Prostate gland (tissue), 2 donors: Measurements from ENCODE around the gene AMIGO2. TPM values are rescaled to one million over a fixed set of nuclear protein-coding genes. Genes with fewer than 3 reads are reported as not detected.

Experiments
- DNase-seq: peaks from one replicate; pipeline ENCODE4 v3.0.0-alpha.2; 2019; ENCODE audit warnings: low spot score
- H3K27ac ChIP-seq, 2 donors: fragments of 200-600 bp; sonication (generic); 2 replicates each; pipeline ENCODE4 v1.5.1; 2017 to 2019
- H3K27me3 ChIP-seq: fragments of 200-600 bp; sonication (generic); replicated peaks from 2 replicates; pipeline ENCODE4 v1.5.1; 2019; ENCODE audit not compliant: insufficient read depth
- H3K36me3 ChIP-seq, 2 donors: fragments of 200-600 bp; sonication (generic); 1 replicate in 1 of 2; 2 replicates in 1 of 2; pipeline versions ENCODE4 v1.5.1 to v1.8.1; 2017 to 2019
- H3K4me1 ChIP-seq: fragments of 200-600 bp; sonication (generic); replicated peaks from 2 replicates; pipeline ENCODE4 v1.5.1; 2019
- H3K4me3 ChIP-seq, 2 donors: fragments of 200-600 bp; sonication (generic); 2 replicates each; pipeline ENCODE4 v1.5.1; 2017 to 2019
- H3K9me3 ChIP-seq: fragments of 200-600 bp; sonication (generic); 2 replicates; pipeline ENCODE4 v1.5.1; 2017
- CTCF ChIP-seq, 4 experiments: fragments of 200-600 bp in 2 of 4; fragments of 450-650 bp in 2 of 4; sonication (generic) in 2 of 4; IDR thresholded peaks; 1 replicate in 3 of 4; 2 replicates in 1 of 4; pipeline ENCODE4 v1.5.1; 2016 to 2019; ENCODE audit warnings: antibody characterized with exemption in 4 of 4, mild to moderate bottlenecking in 2 of 4, moderate library complexity in 2 of 4
- POLR2A ChIP-seq: fragments of 450-650 bp; IDR thresholded peaks from one replicate; pipeline ENCODE4 v1.6.1; 2016; ENCODE audit warnings: antibody characterized with exemption, mild to moderate bottlenecking
- POLR2AphosphoS5 ChIP-seq: sonication (generic); formaldehyde crosslinking; IDR thresholded peaks from one replicate; pipeline ENCODE4 v1.6.1; 2017; ENCODE audit warnings: antibody characterized with exemption
- WGBS: methylation state at CpG from one replicate; pipeline ENCODE4 v1.1.5; 2018; 5-methylcytosine and 5-hydroxymethylcytosine counted together
- intact Hi-C: fragments of 100-400 bp; cut with DNase I; formaldehyde crosslinking; loops from one replicate; pipeline ENCODE4 v1.14.2; 2022
- total RNA-seq, 2 donors: library from RNA; depleted of rRNA; stranded (reverse); fragments of >200 nt; gene quantifications; one replicate each; pipeline ENCODE4 v1.1.0, GENCODE V29; 2016

The AMIGO2 gene, protein sequence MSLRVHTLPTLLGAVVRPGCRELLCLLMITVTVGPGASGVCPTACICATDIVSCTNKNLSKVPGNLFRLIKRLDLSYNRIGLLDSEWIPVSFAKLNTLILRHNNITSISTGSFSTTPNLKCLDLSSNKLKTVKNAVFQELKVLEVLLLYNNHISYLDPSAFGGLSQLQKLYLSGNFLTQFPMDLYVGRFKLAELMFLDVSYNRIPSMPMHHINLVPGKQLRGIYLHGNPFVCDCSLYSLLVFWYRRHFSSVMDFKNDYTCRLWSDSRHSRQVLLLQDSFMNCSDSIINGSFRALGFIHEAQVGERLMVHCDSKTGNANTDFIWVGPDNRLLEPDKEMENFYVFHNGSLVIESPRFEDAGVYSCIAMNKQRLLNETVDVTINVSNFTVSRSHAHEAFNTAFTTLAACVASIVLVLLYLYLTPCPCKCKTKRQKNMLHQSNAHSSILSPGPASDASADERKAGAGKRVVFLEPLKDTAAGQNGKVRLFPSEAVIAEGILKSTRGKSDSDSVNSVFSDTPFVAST
- total RNA-seq: 10 to 100 TPM in 1 of 2 donors, 1 to 10 TPM in 1; 6.3 to 44.9 TPM

- peak within 1 kb of the TSS; percentile 77 to 80 for H3K27ac ChIP-seq
- no peaks in the 10 kb centered on the region for H3K36me3 ChIP-seq
- peak within 1 kb of the TSS; percentile 57 to 61 for H3K4me3 ChIP-seq
- H3K27me3 ChIP-seq: no peaks in the 10 kb centered on the region
- peak; percentile 67 for DNase-seq
- under 1% methylated on average over 28 of the region's 58 CpGs for WGBS
- intact Hi-C loops: loop anchor here (5.0 kb wide), 3 partner anchors 42 to 318 kb away; no protein-coding TSS in a partner anchor
- TF ChIP-seq CTCF (IDR thresholded peaks at IDR 0.05) (peak in 3 of 4 experiments; percentile 23 to 37 (median 28)), POLR2AphosphoS5 (no peak), POLR2A (peak; percentile 25)
- H3K9me3 ChIP-seq: no peaks in the 10 kb centered on the region
- no peaks in the 10 kb centered on the region for H3K4me1 ChIP-seq
Measured at GRCh38 chr12:47079468-47079980, at the start of gene AMIGO2, which contains the start of gene PCED1B. AMIGO2 (minus strand) TSS chr12:47079959; CDS start chr12:47079002, 957 bp downstream. PCED1B (plus strand) TSS chr12:47079621; CDS start chr12:47235064, 155,443 bp downstream.

GRCh38 chr12:47126246-47126645, 46.5 kb upstream of the AMIGO2 start:
- intact Hi-C loops: no loop called here
- Histone ChIP-seq H3K4me1 (no peaks in the 10 kb centered on the region), H3K27me3 (no peaks in the 10 kb centered on the region), H3K4me3 (no peak overlapping the region), H3K27ac (no peak overlapping the region), H3K36me3 (no peaks in the 10 kb centered on the region), H3K9me3 (no peaks in the 10 kb centered on the region)
- 95% methylated on average over 1 of the region's 1 CpG for WGBS
- TF ChIP-seq POLR2AphosphoS5 (no peak), CTCF (IDR thresholded peaks at IDR 0.05) (no peak), POLR2A (no peak)
- no peak for DNase-seq

- Histone ChIP-seq H3K36me3 (no peaks in the 10 kb centered on the region), H3K4me3 (no peak overlapping the region), H3K4me1 (no peaks in the 10 kb centered on the region), H3K27me3 (no peaks in the 10 kb centered on the region), H3K27ac (no peak overlapping the region), H3K9me3 (no peaks in the 10 kb centered on the region)
- TF ChIP-seq CTCF (IDR thresholded peaks at IDR 0.05): no peak
- TF ChIP-seq POLR2AphosphoS5: no peak
- no peak for TF ChIP-seq POLR2A
- no peak for DNase-seq
- intact Hi-C loops: no loop called here
- 64% methylated on average over 1 of the region's 1 CpG for WGBS
Measured at GRCh38 chr12:47124451-47124850, 44.7 kb upstream of the AMIGO2 start.

DNA sequence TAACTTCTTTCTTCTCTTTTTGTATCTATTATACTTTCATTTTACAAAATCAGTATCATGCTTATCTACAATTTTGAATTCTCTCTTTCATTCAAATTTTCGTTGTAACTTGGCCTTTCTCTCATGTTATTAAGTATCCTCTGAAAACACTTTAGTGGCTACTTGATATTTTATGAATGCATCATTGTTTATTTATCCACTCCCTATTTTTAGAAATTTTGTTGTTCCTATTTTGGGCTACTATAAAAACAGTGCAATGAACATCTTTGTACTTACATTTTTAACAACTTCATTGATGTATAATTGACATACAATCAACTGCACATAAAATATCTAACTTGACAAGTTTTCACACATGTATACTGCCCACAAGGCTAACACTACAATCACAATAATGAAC, 44.0 kb upstream of the AMIGO2 start:
- Histone ChIP-seq H3K4me3 (no peak overlapping the region), H3K27me3 (no peaks in the 10 kb centered on the region), H3K9me3 (no peaks in the 10 kb centered on the region), H3K36me3 (no peaks in the 10 kb centered on the region), H3K27ac (no peak overlapping the region), H3K4me1 (no peaks in the 10 kb centered on the region)
- no peak for TF ChIP-seq POLR2AphosphoS5
- no peak for TF ChIP-seq CTCF (IDR thresholded peaks at IDR 0.05)
- TF ChIP-seq POLR2A: no peak
- no peak for DNase-seq
- 51% methylated on average over 1 of the region's 1 CpG for WGBS
- intact Hi-C loops: no loop called here
